Stimulated activated CD8-positive, alpha-beta memory T cell treated with anti-CD3 and anti-CD28 coated beads, Interleukin-7, amount 100 ng/mL, for 1 hour (primary cell): ENCODE results near the gene PGF.

Experiments used
- DNase-seq, 2 donors: peaks; one replicate each; pipeline ENCODE4 v3.0.0-alpha.2; 2020; ENCODE audit warnings: low read depth in 2 of 2

Gene PGF

DNA sequence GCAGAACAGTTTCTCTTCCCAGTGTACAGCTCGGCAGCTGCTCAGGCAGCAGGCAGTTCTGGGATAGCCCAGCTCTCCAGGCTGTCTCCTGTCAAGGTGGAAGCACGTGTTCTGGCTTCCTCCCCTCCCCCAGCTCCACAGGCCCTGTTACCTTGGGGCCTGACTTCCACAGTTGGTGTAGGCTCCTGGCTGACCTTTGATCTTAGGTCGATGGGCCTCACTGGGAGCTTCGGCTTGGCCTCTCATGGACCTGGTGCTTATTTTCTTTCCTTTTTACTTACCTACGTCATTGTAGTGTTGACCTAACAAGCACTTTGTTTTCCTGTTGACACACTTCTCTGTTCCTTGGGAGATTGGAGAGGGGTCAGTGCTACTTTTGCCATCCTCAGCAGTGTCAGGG is 56.7 kb downstream of the PGF start:
- no peak for DNase-seq

DNA sequence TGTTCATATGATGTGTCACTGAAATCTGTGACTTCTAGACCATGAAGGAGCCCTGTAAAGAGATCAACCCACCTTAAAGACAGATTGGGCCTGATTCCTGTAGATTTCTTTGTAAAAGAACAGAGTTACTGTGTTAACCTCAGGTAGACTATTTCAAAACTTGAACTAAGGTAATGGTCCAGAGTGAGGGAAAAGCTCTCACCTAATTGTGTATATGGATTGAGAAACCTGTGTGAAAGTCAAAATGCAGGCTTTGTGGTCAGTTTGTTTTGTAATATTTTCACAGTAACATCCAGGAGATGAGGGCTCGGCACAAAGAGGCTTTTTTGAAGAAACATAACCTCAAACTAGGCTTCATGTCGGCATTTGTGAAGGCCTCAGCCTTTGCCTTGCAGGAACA is 57.3 kb downstream of the PGF start:
- no peak for DNase-seq

DNA sequence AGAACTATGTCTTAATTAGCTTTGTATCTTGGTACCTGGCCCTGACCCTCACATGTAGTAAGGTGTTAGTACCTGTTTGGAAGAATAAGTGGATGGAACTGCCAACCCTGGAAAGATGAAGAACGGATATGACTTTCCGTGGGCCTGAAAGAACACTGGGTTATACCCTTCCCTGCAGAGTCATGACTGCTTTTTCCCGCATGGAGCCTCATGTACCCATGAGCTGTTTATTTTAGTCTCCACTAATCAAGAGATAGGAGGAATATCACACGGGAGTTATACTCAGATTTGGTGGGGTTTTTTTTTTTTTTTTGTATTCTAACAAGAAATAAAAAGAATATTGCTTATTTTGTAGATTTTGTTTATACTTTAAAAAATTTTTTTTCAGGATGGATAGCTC is 57.8 kb downstream of the PGF start:
- no peak for DNase-seq

DNA sequence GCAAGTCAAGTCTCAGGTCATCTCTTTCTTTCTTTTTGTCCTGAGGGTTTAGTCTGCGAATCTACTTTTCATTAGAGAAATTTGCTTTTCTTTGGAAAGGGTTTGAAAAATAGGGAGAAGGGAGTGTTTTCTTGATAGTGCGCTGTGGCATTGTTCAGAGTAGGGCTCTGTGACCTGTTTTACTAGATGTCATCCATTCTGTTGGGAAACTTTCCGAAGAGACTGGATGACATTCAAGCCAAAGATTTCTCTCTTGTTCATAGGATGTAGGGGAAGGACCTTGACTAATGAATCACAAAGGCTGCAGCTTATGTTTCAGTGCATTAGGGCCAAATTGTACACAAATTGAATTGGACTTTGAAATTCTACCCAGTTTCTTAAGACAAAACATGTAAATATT is 59.0 kb downstream of the PGF start:
- DNase-seq = no peak

DNA sequence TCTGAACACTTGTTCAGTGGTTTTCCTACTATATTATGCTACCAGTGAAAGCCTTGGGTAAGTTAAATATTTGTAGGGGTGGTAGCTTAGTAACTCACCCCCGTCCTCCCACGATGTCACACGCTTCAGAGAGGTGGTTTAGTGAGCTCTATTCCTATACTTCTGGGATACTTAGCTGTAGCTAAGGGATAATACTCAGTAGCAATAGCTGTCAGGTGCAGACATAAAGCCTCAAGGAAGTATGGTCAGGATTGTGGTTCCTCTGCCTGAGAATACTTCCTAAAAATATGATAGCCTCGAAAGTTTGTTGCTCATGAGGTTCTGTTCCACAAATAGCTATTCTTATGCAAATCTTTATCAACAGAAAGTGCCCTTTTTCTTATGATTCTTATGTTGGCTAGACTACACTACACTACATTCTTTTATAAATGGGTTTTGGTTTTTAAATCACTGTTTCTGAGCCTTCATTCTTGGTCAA is 61.7 kb downstream of the PGF start:
- no peak for DNase-seq

DNA sequence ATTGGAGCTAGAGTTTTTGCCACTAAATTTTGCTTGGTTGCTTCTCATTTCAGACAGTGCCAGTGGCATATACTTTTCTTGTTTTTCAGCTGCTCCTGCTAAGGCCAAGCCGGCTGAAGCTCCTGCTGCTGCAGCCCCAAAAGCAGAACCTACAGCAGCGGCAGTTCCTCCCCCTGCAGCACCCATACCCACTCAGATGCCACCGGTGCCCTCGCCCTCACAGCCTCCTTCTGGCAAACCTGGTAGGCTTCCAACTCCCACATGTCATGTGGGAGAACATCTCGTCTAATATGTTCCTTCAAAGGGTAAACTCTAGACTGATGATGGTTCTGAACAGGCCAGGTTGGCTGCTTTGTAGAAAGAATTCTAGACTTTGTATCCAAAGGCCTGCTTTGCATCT is 62.7 kb downstream of the PGF start:
- DNase-seq = no peak

DNA sequence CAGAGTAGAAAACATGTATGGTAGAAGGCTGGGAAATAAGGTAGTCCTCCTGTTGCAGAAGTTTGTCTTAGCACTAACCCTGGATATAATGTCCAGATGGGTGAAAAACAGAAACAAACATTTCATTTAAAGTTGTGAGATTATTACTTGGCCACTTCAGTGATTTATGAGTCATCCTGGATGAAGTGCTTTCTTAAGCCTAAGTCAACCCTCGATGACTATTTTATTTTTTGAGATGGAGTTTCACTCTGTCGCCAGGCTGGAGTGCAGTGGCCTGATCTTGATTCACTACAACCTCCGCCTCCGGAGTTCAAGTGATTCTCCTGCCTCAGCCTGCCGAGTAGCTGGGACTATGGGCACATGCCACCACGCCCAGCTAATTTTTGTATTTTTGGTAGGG is 63.5 kb downstream of the PGF start:
- DNase-seq = no peak
